HL-60/S4 (cell line): ENCODE results near the gene ZNFX1.
"Not testable (repeated sequence)": the region's sequence is repeated elsewhere in the genome, so short reads cannot be mapped to it uniquely, and the experiment has no call there.

Experiments
- in situ Hi-C: fragments of 300-500 bp; cut with MboI; formaldehyde crosslinking; loops from 2 replicates; pipeline ENCODE4 v1.14.3; 2022; ENCODE audit warnings: low sequenced_read_pairs

The ZNFX1 gene

GRCh38 chr20:49278036-49278817, at the start of gene ZNFX1:
Gene ZNFX1 (minus strand): TSS chr20:49278057. CDS start chr20:49275839, 2,218 bp downstream.
- in situ Hi-C loops = no loop called here

DNA sequence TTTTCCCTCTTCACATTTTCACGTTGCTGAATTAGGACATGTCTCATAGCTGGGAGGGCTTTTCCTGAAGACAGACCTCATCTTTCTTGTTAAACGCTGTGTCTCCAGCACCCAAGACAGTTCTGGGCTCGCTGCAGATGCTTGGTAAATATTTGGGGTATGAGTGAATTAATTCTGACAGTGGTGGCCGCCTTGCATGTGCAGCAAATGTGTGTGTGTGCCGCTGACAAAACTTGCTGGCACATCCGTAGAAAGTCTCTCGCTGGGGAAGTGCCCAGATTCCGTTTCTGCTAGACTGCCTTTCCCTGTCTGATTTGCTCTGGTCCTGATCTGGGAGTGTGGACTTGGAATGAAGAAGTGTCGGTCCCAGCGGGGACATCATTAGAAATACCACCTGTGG, 48.2 kb upstream of the ZNFX1 start:
- in situ Hi-C loops = loop anchor here (25.0 kb wide), 1 partner anchor 536 kb away; no protein-coding TSS in a partner anchor

DNA sequence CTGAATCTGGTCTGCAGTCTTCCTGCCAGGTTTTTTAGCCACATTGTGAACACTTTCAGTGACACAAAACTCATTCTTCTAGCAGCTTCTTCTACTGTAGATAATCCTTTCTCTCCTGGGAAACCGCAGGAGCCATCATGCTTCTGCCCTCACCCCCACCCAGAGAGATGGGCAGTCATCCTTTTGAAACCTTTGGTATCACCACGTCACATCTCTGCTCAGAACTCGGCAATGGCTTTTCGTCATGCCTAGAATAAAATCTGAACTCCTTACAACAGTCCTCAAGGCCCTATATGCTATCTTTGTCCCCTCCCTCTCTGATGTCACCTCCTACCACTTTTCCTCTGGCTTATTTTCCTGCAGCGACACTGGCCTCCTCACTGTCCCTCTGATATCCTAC, 46.4 kb upstream of the ZNFX1 start:
- in situ Hi-C loops = no loop called here

DNA sequence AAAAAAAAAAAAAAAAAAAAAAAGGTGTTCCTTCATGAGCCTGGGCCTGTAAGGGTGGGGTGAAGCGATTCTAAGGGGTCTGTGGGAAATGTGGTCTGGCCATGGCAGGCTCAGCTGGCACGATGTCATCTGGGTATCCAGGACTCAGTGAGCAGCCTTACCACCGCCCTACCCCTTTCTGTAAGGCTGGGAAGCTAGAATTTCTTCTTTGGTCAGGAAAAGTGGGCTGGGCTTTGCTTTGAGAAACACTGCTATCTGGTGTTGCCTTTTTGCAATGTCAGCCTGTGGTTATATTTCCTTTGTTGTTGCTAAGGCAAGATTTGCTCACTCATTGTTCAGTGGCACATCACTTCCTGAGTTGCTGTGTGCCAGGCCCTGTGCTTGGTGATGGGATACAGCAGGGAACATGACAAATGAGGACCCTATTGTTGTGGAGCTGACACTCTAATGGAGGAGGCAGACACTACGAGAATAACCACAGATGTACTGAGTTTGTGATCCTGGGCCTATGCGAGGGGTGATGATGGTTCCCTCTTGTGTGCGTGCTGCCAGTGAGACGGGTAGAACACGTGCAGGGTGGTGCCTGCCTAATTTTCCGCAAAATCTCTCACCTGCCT, 45.9 kb upstream of the ZNFX1 start:
- in situ Hi-C loops = no loop called here

DNA sequence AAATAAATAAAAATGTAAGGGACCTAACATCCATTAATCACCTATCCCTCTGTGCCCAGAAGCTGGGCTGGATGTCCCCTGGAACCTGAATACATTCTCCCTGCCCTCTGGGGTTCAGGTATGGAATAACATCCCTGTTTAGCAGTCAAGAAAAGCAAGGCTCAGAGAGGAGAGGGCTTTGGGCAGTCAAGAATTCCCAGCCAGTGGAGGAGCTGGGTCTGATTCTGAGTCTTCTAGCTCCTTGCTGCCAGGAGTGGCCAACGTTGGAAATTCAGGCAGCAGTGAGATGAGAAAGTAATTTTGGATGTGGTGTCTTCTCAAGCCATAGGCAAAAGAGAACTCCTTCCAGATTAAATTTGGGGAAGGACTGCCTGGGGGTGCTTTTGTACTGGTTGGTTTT, 42.6 kb upstream of the ZNFX1 start:
- in situ Hi-C loops = no loop called here

DNA sequence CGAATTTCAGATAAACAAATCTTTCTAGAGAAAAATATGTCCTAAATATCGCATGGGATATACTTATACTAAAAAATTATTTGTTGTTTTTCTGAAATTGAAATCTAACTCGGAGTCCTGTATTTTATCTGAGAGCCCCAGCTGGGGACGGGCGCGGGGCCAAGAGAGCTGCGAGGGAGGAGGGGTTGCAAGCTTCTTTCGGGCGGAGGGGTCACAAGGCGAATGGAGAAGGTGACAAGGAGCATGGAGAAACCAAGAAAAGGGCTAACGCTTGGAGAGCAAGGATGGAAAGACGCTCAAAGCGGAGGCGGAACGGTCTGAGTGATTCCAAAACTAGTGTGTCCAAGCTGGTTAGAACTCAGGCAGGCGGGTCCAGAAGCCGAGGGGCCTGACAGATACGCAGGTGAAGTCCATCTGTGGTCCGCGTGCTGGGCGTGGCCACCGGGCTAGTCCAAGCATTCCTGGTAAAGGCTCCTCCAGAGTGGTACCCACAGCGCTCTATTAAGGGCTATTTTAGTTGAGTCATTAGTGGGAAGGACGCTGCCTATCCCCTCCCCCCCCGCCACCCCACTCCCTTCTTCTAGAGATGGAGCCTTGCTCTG, 41.5 kb upstream of the ZNFX1 start:
- in situ Hi-C loops = no loop called here

GRCh38 chr20:49318430-49319207, 40.8 kb upstream of the ZNFX1 start:
- in situ Hi-C loops = no loop called here

GRCh38 chr20:49318091-49318429, 40.2 kb upstream of the ZNFX1 start:
- in situ Hi-C loops = no loop called here

DNA sequence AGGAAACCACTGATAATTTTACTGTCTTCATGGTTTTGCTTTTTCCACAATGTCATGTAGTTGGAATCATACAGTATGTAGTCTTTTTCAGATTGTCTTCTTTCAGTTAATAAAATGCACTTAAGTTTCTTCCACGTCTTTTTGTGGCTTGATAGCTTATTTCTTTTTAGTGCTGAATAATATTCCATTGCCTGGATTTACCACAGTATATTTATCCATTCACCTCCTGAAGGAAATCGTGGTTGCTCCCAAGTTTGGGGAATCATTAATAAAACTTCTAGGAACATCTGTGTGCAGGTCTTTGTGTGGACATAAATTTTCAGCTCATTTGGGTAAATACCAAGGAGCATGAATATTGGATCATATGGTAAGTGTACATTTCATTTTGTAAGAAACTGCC, 38.8 kb upstream of the ZNFX1 start:
- in situ Hi-C loops = no loop called here

DNA sequence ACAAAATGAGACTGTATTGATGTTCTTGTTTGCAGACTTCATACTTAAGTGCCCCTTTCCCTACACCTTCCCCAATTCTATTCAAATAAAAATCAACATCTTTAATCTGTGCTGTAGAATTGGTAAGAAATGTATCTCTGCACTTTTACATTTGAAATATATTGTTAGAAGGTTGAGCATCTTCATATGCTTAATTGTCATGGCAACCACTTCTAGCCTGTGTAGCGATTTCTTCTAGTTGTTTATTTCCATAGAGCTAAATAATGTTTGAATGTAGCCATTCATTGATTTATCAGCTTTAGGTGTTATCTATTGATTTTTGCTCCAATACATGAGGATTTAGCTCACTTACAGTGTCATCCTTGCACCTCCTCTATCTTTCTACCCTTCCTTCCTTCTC, 37.7 kb upstream of the ZNFX1 start:
- in situ Hi-C loops = no loop called here

DNA sequence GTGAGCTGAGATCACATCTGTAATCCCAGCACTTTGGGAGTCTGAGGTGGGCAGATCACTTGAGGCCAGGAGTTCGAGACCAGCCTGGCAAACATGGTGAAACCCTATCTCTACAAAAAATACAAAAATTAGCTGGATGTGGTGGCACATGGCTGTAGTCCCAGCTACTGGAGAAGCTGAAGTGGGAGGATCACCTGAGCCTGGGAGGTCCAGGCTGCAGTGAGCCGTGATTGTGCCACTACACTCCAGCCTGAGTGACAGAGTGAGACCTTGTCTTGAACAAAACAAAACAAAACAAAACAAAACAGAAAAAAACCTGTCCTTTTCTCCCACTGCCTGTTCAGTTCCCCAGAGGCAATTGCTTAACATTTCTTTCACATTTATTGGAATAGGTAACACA, 36.2 kb upstream of the ZNFX1 start:
- in situ Hi-C loops = not testable (repeated sequence)

GRCh38 chr20:49313283-49313682, 35.4 kb upstream of the ZNFX1 start:
- in situ Hi-C loops = no loop called here

- in situ Hi-C loops = no loop called here
Measured at GRCh38 chr20:49312661-49313060, 34.8 kb upstream of the ZNFX1 start.

GRCh38 chr20:49310705-49311104, 32.8 kb upstream of the ZNFX1 start:
- in situ Hi-C loops = no loop called here

- in situ Hi-C loops = no loop called here
Measured at GRCh38 chr20:49308875-49309274, 31.0 kb upstream of the ZNFX1 start.

GRCh38 chr20:49306903-49307620, 29.2 kb upstream of the ZNFX1 start:
- in situ Hi-C loops = no loop called here

DNA sequence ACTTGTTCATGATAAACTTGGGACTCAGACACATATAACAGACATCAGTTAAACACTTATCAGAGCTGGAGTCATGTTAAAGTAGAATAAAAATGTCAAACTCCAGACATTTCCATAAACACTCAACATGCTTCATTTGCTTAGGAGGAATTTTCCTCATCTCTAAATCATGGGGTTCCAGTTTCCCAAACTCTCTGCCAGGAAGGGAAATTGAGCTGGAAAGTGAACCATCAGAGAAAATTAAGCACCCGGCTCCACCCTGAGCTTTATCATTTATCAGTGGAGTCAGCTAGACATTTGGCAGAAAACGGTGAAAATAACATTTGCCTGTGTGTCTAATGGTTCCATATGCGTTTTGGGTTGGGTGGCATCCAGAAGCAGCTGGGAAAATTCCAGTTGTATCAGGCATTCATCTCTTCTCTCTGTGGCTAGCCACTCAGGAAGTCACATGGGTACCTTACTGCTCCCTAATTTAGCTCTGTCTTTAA, 25.3 kb upstream of the ZNFX1 start:
- in situ Hi-C loops = no loop called here

DNA sequence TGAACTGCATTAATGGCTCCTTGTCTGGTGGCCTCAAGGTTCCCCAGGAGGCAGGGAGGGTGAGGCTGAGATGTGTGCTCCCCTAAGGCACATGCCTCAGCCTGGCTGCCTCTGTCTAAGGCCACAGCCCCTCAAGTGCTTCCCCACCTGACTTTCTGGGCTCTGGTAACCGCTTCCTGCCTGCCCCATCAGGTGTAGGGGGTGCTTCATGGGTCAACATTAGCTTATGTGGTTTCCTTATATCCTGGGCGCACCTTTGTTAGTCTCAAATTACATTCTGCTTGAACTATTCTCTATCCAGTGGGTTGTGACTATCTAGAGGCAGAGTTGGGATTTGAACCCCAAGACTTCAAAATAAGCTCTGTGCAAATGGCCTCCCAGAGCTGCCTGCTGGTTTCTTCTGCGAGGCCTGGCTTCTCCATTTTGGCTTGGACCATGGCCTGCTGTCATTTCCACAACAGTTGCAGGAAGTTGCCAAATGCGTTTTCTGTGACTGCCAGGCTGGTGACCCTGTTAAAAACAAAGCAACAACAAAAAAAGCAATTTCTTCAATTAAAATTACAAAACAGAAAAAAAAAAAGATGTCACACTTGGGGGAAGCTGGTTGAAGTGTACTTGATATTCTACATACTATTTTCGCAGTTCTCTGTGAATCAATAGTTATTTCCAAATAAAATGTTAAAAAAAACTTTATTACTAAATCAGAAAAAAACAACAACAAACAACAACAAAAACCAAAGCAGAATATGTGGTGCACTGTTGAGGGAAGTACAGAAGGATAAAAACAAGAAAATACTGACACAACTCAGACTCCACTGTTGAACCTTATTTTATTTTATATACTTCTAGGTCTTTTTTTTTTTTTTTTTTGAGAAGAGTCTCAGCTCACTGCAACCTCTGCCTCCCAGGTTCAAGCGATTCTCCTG, 20.0 kb upstream of the ZNFX1 start:
- in situ Hi-C loops = no loop called here

DNA sequence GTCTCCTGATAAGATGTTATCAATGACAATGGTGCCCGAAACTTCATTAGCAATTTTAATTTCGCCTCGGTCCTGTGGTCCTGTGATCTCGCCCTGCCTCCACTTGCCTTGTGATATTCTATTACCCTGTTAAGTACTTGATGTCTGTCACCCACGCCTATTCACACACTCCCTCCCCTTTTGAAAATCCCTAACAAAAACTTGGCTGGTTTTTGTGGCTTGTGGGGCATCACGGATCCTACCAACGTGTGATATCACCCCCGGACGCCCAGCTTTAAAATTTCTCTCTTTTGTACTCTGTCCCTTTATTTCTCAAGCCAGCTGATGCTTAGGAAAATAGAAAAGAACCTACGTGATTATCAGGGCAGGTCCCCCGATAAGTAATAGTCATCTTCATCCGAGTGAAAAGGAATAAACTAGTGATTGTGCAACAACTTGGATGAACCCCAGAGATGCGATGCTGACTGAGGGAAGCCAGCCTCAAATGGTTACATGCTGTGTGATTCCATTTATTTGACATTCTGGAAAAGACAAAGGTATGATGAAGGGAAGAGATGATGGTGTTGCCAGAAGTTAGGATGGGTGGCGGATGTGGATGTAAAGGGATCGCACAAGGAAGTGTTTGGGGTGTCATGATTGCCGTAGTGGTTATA, 16.3 kb upstream of the ZNFX1 start:
- in situ Hi-C loops = not testable (repeated sequence)
